HG03045 (cell line): Measurements from ENCODE around the gene CRYZL1.
"Not testable (repeated sequence)": the region's sequence is repeated elsewhere in the genome, so short reads cannot be mapped to it uniquely, and the experiment has no call there.

Experiments used
- ATAC-seq: cut with Tn5 transposase; IDR thresholded peaks from one replicate; pipeline ENCODE4 v1.9.1; 2021; ENCODE audit warnings: mild to moderate bottlenecking, moderate library complexity; ENCODE audit not compliant: unreplicated experiment

CRYZL1 gene

GRCh38 chr21:33641352-33642026 lies at the start of gene CRYZL1:
TSS of gene CRYZL1 (minus strand) at chr21:33641741. CDS start at chr21:33631551, 10,190 bp downstream.
- peak; percentile 86 for ATAC-seq

- no peak for ATAC-seq
Measured at GRCh38 chr21:33690874-33691273, 49.3 kb upstream of the CRYZL1 start.

DNA sequence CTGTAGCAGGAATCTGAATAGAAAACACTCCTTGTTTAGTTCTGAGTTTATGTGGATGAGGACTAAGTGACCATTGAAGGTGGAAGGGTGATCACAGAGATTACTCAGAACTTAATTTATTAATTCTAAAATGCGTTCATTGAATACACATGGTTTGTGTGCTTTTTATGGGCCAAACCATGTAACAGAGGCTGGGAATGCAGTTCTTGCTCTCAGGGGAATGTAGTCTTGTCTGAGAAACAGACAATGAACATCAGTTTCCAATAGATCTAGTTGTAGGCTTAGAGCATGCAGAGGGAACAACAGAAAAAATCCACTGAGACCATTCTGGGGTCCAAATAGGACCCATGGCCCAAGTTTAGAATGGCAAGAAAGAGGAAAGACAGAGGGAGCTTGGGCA lies 46.8 kb upstream of the CRYZL1 start:
- ATAC-seq: no peak

- no peak for ATAC-seq
Measured at GRCh38 chr21:33687634-33688033, 46.1 kb upstream of the CRYZL1 start.

GRCh38 chr21:33686386-33686785 lies 44.8 kb upstream of the CRYZL1 start:
- ATAC-seq: no peak

DNA sequence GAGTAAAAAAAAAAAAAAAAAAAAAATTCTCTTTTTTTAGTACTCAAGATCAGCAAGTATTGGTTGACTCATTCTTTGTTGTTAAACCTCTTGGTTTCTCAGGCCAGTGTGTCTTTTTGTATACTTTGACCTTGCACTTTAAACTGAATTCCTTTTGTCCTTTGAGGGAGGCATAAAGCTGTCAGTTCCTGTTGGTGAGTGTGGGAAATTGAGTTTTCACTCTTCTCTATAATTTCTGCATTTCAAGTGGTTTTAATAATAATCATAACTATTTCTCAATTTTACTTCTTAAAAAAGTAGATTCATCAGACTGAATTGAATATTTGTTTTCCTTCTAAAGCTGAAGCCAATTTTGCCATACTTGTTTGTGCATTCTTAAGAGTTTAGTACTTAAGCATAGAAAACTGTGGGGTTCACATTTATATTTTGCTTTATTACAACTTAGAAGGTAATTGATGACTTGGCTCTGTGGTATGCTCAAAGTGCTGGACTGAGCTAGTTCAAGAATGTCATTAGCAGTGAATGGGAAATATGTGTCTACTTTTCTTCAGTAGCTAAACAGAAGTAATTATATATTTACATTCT lies 44.2 kb upstream of the CRYZL1 start:
- no peak for ATAC-seq

DNA sequence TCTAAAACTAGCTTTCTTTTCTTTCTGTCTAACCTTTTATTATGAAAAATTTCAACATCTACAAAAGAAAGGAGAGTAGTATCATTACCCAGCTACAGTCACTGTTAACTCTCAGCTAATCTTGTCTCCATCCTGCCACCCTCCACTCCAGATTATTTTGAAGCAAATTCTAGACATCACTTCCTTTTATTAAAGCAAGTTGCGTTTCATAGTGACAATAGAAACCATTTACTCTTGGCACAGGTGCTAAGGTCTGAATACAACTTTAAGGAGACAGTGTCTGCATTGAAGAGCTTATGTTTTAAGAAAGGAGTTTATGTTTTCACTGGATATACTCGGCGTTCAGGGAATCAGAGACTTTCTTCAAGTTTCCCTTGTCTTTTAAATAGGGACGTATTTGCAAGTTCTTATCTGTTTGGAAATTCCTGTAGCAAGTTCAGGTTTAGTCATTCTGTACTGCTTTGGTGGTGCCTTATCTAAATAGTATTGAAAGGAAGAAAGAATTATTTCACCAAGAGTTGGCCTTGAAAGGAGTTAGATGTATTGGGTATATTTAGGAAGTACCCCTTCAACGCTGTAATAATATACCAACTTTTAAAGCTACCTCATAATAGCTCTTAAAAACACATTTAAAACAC lies 43.5 kb upstream of the CRYZL1 start:
- no peak for ATAC-seq

DNA sequence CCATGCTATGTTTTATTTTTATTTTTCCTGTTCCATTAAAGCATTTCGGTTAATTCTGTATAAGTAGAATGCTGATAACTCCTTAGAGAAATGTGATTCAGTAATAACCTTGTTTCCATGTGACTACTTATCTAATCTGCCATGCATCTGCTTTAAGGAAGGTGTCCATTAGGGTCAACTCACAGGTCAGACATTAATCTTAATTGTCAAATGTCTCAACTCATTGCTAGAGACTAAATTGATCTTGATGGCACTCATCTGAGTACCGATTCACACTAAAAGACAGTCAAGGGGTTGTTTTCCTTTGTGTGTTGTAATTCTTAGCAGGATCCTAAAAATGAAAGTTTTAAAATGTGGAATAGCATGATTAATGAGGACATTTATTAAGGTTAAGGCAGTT lies 42.5 kb upstream of the CRYZL1 start:
- no peak for ATAC-seq

- ATAC-seq: no peak
Measured at GRCh38 chr21:33682992-33683627, 41.6 kb upstream of the CRYZL1 start.

DNA sequence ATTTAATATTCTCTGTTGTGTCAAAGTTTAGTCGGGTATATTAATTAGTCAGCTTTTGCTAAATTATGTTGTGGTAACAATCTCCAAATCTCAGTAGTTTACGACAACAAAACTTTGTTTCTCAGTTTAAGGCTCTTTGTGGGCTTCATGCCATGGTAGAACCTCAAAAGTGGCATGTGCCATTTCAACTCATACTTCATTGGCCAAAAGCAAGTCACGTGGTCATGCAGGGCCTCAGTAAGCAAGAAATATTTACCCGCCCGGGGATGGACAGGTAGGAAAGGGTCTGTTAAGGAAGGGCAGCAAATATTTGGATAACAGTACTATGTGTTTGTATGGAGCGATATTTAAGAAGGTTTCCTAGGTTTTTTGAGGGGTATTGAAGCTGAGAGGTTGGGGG lies 39.3 kb upstream of the CRYZL1 start:
- no peak for ATAC-seq

DNA sequence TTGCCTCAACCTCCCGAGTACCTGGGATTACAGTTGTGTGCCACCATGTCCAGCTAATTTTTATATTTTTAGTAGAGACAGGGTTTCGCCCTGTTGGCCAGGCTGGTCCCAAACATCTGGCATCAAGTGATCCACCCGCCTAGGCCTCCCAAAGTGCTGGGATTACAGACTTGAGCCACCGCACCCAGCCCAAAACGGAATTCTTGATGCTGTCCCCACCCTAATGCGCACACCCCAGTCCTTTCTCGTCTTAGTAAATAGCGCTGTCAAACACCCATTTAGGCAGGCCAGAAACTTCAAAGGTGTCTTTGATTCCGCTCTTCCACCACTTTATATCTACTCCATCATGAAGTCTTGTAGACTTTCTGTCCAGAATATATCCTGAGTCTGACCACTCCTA lies 35.9 kb upstream of the CRYZL1 start:
- ATAC-seq: no peak

GRCh38 chr21:33676666-33677065 lies 35.1 kb upstream of the CRYZL1 start:
- ATAC-seq: not testable (repeated sequence)

GRCh38 chr21:33674226-33674625 lies 32.7 kb upstream of the CRYZL1 start:
- no peak for ATAC-seq

- no peak for ATAC-seq
Measured at GRCh38 chr21:33673473-33673872, 31.9 kb upstream of the CRYZL1 start.

- ATAC-seq: no peak
Measured at GRCh38 chr21:33670076-33670978, 28.8 kb upstream of the CRYZL1 start.

DNA sequence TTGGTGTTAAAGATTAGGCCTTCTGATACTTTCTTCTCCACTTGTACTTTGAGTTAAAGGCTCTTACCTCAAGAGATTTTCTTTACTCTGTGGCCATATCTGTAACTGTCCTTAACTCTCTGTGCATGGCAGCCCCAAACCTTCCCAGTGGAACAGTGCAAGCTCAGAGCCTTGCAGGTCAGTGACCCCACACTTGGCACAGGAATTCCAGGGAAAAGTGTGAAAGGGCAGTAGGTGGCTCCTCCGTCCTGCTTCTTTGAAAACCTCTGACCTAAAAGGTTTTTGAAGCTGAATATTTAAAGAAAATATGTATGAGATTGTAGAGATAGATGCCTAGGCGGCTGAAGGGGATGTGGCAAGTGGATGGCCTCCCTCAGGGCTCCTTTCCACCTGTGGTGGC lies 27.1 kb upstream of the CRYZL1 start:
- ATAC-seq: no peak

DNA sequence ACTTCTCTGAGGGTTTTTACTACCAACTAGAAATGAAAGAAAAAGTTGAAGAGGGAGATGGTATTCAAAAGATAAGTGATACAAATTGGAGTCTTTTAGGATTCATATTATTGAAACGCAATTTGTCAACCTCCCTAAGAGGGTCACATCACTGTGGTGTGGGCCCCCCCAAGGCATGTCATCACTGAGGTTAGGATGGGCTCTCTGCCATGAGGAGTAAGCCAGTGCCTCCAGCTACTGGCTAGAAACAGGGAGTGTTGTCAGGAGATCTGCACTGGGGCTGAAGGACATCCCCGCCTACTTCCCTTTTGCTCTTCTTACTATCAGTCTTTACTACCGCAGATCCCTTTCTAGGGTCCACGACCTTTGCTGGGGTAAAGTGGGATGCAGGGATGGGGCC lies 26.6 kb upstream of the CRYZL1 start:
- no peak for ATAC-seq

- no peak for ATAC-seq
Measured at GRCh38 chr21:33667636-33668035, 26.1 kb upstream of the CRYZL1 start.

GRCh38 chr21:33666153-33666552 lies 24.6 kb upstream of the CRYZL1 start:
- ATAC-seq: no peak

DNA sequence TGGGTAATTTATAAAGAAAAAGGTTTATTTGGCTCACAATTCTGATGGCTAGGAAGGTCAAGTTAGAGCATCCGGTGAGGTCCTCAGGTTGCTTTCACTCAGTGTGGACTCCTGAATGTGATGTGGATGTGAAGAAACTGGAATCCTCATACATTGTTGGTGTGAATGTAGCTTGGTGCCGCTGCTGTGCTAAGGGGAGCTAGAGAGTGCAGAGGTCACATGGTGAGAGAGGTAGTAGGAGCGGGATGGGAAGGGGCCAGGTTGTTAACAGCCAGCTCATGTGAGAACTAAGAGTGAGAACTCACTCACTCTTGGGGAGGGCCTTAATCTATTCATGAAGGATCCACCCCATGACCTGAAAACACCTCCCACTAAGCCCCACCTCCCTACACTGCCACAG lies 22.6 kb upstream of the CRYZL1 start:
- no peak for ATAC-seq

- no peak for ATAC-seq
Measured at GRCh38 chr21:33663241-33663640, 21.7 kb upstream of the CRYZL1 start.
